IPS-11a (cell line): ENCODE data around the gene PROCR.
"Not testable (repeated sequence)": the region's sequence is repeated elsewhere in the genome, so short reads cannot be mapped to it uniquely, and the experiment has no call there.

Source experiments
- H3K4me3 ChIP-seq: one replicate; pipeline ENCODE4 v1.5.1; 2013; ENCODE audit warnings: low read depth, low read length, control low read depth

The PROCR gene

DNA sequence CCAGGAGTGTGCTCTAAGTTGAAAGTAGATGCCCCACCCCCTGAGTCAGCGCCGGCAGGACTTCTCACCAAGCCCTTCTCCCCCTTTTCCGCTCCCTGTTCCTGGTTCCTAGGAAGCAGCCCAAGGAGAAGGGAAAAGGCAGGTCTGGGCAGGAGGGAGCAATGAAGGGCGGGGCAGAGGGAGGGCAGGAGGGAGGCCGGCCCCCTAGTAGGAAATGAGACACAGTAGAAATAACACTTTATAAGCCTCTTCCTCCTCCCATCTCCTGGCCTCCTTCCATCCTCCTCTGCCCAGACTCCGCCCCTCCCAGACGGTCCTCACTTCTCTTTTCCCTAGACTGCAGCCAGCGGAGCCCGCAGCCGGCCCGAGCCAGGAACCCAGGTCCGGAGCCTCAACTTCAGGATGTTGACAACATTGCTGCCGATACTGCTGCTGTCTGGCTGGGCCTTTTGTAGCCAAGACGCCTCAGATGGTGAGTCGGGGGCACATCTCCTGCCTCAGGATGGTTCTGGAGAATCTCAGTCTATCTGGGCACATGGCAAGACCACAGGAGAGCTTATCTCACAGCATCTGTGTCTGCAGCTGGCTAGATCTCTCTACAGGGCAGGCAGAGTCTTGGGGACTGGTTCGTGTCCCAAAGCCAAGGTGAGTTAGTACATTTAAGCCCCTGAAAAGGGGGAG lies at the start of gene PROCR:
TSS of gene PROCR (plus strand) at position 320 of the 681 bp plus-strand sequence. CDS start at position 403, 83 bp downstream.
- H3K4me3 ChIP-seq = peak within 1 kb of the TSS; percentile 22

DNA sequence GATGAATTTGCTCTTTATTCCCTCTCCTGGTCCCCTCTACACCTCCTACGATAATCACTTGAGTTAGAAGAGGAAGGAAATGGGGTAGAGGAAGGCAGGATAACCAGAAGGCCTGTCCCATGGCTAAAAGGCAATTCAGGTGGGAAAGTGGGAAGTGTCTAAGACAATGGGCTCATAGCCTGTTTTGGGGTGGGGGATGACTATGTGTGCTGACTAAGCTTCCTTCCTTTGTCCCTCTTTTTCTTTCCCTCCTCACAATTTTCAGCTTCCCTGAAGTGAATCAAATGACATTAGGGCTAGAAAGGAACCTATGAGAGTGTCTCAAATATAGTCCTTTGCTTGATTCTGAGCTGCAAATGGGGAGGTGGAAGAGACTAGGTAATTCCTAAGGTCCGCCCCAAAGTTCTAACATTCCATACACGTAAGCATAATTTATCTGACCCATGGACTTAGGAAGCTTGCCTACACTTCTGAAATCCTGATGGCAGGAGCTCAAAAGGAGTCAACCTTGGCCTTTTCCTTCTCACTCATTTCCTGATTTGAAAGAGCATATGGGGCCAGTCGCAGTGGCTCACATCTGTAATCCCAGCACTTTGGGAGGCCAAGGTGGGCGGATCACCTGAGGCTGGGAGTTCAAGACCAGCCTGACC lies 49.0 kb upstream of the PROCR start:
- no peak overlapping the region for H3K4me3 ChIP-seq

DNA sequence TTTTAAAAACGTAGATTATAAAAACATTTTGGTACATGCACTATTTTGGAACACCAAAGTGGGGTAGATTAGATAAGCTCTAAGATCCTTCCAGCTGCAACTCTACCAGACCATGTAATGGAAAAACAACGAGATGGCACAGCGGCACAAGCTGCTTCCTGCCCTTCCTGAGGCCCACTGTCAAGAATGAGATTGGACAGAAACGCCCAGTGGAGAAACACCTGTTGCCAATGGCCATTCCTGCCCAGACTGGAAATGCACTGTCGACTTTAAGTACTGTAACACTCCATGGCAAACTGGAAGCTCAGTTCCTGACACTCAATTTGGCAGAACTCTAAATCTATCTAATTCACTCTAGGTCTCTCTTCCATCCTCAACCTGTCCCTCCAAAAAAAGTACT lies 46.1 kb upstream of the PROCR start:
- H3K4me3 ChIP-seq = no peak overlapping the region

DNA sequence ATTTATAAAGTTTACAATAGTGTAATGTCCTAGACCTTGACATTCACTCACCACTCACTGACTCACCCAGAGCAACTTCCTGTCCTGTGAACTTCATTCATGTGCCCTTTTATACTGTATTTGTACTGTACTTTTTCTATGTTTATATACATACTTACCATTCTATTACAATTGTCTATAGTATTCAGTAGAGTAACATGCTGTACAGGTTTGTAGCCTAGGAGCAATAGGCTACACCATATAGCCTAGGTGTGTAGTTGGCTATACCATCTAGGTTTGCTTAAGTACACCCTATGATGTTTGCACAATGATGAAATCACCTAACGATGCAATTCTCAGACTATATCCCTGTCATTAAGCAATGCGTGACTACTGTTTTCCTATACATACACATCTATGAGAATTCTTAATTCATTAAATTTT lies 42.2 kb upstream of the PROCR start:
- no peak overlapping the region for H3K4me3 ChIP-seq

DNA sequence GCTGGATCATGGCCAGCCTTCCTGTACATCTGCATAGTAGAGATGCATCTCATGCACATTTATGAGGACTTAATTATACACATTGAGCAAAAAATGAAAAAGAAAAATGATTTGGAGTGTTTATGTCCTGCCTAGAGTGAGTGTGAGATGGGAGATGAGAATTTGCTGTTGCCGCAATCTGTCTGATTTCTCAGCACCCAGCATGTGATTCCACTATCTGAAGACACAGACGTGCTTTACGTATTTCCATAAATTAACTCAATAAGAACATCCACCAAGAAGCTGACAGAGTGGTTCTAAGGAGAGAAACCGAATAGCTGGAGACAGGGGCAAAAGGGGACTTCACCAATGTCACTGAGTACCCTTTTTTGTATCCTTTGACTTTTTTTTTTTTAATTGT lies 39.9 kb upstream of the PROCR start:
- no peak overlapping the region for H3K4me3 ChIP-seq

DNA sequence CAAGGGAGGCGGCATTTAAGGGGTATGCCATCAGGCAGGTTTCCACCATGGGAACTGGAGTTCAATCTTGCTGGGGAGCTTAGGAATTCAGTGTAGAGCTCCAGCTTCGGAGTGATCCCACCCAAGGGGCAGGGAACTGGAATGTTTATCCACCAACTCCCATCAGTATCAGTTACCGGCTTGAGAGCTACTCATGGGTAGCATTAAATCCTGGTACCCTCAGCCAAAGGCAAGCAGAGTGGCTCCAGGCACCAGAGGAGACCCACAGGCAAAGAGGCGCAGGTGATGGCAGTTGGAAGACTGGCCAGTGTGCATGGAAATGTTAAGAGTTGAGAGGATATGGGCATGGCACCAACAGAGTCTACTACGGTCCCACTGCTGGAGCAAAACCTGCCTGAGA lies 38.8 kb upstream of the PROCR start:
- no peak overlapping the region for H3K4me3 ChIP-seq

DNA sequence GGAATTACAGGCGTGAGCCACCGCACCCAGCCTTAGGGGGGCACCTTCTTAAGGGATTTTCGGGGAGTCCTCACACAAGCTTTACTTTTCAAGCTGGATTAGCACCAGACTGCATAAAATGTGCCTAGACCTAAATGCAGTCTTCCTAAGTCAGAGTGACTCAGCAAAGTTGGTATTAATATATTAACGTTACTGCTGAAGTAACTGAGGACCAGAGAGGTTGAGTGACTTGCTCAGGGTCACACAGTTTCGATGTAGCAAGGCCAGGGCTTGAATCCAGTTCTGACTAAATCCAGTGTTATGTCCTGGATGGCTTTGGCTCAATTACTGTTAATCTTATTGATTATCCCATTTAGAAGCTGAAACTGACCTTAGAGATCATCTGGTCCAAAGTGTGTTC lies 38.1 kb upstream of the PROCR start:
- H3K4me3 ChIP-seq = no peak overlapping the region

DNA sequence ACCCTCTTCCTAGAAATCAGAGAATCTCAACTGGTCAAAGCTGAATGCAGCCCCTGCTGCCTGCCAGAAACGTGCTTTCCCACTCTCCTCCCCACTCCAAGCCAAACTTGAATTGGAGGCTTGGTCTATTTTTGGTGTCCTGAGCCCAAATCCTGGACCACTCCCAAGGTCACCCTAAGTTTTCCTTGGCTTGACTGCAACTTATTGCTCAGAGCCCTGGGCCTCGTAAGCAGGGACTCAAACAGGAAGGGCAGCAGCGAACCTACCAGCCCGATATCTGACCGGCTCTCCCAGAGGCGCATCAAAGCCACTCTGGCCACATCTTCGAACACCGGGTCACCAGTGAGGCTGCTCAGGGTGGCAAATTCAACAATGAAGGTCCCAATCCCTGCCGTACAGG lies 37.4 kb upstream of the PROCR start:
- no peak overlapping the region for H3K4me3 ChIP-seq

DNA sequence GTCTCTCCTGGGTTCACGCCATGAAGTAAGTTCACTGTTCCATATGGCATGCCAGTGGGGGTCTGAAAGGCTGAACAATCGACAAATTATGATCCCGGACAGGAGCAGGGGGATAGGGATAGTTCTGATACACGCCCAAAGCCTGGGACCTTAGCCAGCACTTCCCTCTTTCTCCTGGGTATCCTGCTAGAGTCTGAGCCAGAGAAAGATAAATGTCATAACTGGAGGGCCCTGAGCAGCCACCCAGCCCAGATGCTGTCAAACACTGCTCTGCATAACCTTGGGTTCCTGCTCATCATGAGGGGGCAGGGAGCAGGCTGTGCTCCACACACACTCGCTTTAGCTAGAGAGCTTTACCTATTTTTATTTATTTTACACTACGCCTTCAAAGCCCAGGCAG lies 37.0 kb upstream of the PROCR start:
- no peak overlapping the region for H3K4me3 ChIP-seq

DNA sequence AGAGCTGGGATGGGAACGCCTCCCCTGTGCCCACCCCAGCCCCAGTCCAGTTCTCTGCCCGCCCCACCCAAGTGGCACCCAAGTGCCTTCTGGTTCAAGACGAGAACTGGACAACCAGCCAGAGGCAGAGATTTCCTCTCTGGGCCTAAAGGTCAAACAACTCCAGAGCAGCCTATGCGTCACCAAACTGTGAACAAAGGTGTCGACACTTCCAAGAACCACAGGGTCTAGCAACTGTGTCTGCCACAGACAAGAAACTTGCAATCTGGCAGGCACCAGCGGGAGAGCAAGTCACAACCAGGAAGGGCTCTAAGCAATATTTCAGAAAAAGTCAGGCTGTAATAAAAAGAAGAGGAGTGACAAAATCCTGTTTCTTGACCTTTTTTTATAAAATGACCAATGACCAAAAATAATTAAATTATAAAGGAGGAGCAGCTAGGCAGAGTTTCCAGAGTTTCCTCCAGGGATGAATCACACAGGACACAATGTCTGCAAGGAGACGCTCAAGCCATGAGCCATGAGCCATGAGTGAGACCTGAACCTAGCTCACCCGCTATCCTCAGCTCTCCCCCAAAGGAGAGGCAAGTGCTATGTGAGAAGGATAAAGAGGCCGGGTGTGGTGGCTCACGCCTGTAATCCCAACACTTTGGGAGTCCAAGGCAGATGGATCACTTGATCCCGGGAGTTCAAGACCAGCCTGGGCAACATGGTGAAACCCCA lies 35.8 kb upstream of the PROCR start:
- no peak overlapping the region for H3K4me3 ChIP-seq

DNA sequence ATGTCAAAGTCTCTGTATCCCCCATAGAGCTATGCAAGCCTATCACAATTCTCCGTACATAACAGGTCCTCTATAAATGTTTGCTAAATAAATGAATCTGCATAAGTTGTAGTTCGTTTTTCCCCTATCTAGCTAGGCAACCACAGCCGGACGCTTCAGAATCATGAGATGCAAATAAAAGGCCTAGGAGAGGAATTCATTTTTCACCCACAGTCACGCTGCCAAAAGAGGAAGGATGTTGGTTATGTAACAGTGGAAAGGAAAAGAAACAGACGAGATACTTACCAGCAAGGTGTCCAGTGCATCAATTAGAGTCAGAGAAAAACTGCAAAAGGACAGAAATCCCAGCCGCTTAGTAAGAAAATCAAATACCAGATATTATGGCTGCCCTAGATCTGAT lies 27.2 kb upstream of the PROCR start:
- no peak overlapping the region for H3K4me3 ChIP-seq

DNA sequence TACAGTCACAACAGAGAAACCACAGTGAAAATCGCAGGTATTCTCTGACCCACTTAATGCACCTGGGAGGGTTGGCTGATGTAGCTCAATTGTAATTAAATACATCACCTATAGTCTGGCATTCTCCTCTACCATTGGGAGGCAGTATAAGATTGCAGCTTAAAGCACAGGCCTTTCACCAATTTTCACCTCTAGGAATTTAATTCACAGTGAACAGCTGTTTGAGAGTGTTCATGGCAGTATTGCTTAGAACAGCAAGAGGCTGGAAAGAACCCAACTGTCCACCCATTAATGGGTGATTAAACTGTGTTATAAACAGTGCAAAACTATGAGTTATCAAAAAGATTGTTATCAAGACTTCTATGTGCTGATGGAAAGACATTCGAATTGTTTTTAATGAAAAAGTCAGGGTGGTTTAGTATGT lies 26.7 kb upstream of the PROCR start:
- H3K4me3 ChIP-seq = no peak overlapping the region

DNA sequence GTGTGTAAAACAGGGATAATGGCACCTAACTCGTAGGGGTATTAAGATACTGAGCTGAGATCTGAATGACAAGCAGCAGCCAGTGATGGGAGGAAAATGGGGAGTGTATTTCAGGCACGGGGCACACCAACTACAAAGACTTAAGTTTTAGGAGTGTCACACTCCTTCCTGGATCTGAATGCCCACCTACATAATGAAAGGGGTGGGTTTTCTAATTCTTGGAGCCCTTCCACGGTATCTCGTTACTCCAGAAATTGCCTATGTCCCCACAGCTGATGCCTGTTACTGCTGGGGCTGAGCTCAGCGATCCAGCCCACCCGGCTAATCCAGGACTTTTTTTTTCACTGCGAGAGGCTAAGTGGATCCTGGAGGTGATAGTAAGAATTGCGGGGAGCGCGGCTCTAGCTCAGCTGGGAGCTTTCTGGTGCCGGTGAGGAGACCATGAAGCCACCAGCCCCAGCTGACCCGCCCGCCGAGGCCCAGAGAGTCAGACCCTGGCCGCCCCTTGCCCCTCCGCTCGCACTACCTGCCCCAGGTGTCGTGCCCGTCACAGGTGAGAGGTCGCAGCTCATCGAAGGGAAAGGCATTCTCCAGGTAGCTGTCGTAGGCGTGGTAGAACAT lies 25.5 kb upstream of the PROCR start:
- peak overlapping the region; percentile 92 for H3K4me3 ChIP-seq

DNA sequence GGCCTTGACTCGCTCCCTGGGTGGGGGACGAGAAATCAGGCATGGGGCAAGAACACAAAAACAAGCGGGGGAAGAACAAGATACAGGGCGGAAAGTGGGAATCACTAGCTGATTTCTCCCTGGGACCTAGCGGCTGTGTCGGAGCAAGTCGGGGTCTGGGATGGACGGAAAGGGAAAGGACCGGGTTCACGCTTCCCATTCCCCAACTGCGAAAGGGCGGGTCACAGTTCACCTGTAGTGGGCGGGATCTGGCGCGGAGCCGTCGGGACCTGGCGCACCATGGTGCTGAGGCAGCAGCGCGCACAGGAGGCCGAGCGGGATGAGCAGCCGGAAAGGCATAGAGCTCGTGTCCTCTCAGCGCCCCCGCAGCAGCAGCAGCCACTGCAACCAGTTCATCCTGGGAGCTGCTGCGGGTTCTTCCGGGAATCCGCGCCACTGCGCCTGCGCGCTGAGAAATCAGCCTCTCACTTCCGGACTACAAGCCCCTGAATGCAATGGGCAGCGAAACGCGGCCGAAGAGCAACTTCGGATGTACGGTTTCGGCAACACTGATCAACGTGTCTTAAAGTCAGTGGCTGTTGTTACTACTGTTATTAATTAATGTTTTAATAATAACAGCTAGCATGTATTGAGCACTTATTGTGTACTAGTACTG lies 24.8 kb upstream of the PROCR start, which contains the start of gene EDEM2:
TSS of gene EDEM2 (minus strand) at position 417 of the 655 bp plus-strand sequence. CDS start at position 339, 78 bp downstream.
- peak within 1 kb of the TSS; percentile 92 for H3K4me3 ChIP-seq

DNA sequence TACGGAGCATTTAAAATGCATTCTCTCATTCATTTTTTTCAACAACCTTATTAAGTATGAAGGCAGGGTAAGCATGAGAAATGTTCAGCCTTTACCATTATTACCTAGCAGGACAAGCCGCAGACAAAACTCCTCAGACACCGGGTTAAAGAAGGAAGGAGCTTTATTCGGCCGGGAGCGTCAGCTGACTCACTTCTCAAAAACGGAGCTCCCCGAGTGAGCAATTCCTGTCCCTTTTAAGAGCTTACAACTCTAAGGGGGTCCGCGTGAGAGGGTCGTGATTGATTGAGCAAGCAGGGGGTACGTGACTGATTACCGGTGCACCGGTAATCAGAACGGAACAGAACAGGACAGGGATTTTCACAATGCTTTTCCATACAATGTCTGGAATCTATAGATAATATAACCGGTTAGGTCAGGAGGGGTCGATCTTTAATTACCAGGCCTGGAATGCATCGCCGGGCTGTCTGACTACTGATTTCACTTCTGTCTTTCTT lies 24.2 kb upstream of the PROCR start:
- peak overlapping the region; percentile 92 for H3K4me3 ChIP-seq

DNA sequence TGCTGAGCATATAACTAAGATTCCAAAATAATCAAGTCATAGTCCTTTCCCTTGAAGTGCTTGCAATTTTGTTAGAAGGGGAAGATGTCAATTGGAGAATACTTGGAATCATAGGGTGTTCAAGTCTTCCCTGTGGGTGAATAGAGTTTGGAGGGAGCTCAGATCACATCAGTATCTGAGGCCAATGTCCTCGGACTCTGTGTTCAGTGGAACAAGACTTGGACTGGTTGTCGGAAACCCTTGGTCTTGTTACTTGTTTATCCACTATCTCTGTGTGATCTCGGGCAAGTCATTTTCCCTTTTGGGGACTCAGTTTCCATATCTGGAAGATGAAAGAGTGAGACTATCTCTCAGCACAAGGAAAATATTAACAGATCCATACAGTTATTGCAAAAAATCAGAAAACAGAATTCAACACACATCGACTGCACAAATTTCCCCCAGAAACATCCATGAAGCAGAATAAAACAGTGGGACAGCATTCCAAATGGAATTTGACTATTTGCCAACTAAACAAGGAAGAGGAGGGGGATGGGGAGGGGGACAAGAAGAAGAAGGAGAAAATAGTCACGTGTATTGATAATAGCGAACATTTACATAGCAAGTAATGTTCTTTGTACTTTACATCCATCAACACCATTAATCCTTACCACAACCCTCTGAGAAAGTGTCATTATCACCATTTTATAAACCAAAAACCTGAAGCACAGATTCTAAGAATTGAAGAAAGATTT lies 20.9 kb upstream of the PROCR start:
- no peak overlapping the region for H3K4me3 ChIP-seq

DNA sequence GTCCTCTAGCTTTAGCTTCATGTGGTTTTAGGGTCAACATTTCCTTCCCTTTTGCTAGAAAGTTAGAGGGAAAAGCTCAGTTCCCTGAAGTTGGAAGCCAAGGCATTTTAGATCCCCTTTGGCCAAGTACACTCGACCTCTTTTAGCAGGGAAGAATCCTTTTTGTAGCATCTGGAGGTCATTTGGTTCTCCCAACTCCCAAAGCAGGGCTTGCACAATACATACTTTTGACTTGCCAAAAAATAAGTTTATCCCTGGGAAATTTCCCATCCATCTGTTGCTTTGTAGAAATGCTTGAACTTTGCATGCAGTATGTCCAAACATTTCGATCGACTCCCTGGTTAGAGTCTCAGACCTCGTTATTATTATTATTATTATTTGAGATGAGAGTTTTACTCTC lies 20.1 kb upstream of the PROCR start:
- H3K4me3 ChIP-seq = no peak overlapping the region

DNA sequence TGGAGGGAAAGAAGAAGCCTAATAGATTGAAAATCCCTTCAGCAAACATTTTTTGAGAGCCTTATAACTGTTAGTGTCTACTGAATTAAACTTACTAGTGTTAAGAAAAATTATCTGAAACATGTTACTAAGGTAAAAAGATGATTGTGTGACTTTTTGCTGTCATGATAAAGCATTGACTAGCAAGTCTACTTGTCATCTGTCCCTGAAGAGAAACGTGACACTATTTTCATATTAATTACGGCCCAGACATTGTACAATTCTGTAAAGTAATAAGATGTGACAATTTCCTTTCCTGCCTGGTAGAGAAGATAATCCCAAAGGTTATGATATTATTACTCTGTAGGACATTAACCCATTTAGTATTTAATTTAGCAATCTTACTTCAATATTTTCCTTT lies 15.9 kb upstream of the PROCR start:
- H3K4me3 ChIP-seq = no peak overlapping the region

DNA sequence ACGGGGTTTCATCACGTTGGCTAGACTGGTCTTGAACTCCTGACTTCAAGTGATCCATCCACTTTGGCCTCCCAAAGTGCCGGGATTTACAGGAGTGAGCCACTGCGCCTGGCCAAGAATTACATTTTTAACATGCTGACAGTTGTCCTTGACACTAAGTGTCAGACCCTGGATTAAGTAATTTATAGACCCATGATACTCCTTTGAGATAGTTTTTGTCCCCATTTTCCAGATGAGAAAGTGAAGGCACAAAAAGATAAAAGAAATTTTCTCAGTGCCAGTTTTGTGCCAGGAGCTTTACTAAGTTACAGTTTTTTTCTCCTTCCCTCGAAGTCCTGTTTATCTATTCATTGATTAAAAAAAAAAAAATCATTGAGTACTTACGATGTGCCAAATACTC lies 14.9 kb upstream of the PROCR start:
- H3K4me3 ChIP-seq = no peak overlapping the region

DNA sequence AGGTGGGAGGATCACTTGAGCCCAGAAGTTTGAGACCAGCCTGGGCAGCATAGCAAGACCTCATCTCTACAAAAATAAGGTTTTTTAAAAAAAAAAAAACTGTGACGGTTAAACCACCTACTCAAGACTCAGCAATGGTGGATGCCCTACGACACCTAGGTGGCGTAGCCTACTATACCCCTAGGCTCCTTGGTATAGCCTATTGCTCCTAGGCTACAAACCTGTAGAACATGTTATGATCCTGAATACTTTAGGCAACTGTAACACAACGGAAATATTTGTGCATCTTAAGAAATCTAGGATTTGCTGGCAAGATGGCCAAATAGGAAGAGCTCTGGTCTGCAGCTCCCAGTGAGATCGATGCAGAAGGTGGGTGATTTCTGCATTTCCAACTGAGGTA lies 11.5 kb upstream of the PROCR start:
- H3K4me3 ChIP-seq = not testable (repeated sequence)
